SK-N-SH treated with all-trans-retinoic acid at 6 μM for 48 hours (cell line): ENCODE measurements around the gene RHOU.

Source experiments
- CSRNP3 ChIP-seq: fragments of 250-450 bp; sonication (Bioruptor Pico); IDR thresholded peaks from 2 replicates; pipeline ENCODE4 v1.5.1; 2021; ENCODE audit warnings: mild to moderate bottlenecking, moderate library complexity
- ESRRG ChIP-seq: fragments of 250-450 bp; sonication (Bioruptor Pico); IDR thresholded peaks from 2 replicates; pipeline ENCODE4 v1.6.1; 2021; ENCODE audit warnings: mild to moderate bottlenecking
- SNAI2 ChIP-seq: fragments of 250-450 bp; sonication (Bioruptor Pico); IDR thresholded peaks from 2 replicates; pipeline ENCODE4 v1.5.0; 2020; ENCODE audit warnings: mild to moderate bottlenecking, moderate library complexity
- TOX ChIP-seq: fragments of 250-450 bp; sonication (Bioruptor Pico); IDR thresholded peaks from 2 replicates; pipeline ENCODE4 v1.8.0; 2021; ENCODE audit warnings: mild to moderate bottlenecking, moderate library complexity, borderline replicate concordance
- TSHZ2 ChIP-seq: fragments of 250-450 bp; sonication (Bioruptor Pico); IDR thresholded peaks from 2 replicates; pipeline ENCODE4 v1.5.0; 2020; ENCODE audit warnings: mild to moderate bottlenecking, moderate library complexity

GRCh38 chr1:228781161-228781808 lies 46.0 kb downstream of the RHOU start:
- no peak for TF ChIP-seq CSRNP3
- no peak for TF ChIP-seq ESRRG (CRISPR knock-in tag)
- no peak for TF ChIP-seq TSHZ2 (CRISPR knock-in tag)
- TF ChIP-seq SNAI2, result no peak
- TF ChIP-seq TOX (CRISPR knock-in tag), result no peak
